H1 (cell line): Measurements from ENCODE around the gene PLCB3. TPM values are rescaled to one million over a fixed set of nuclear protein-coding genes. Genes with fewer than 3 reads are reported as not detected.

ENCODE experiments used
- ASH2L ChIP-seq: fragments of 200-600, 300-600 bp; sonication (generic); IDR thresholded peaks from one replicate; pipeline ENCODE4 v1.7.1; 2017; ENCODE audit warnings: low read length
- BACH1 ChIP-seq: IDR thresholded peaks from 2 replicates; pipeline ENCODE4 v1.6.1; 2012; ENCODE audit warnings: low read length, improper control_type of control experiment
- CBX5 ChIP-seq: fragments of 300-800, 300-1000 bp; sonication (generic); IDR thresholded peaks from 2 replicates; pipeline ENCODE4 v1.7.1; 2016; ENCODE audit warnings: antibody characterized with exemption, low read length, low read depth
- CREB1 ChIP-seq: IDR thresholded peaks from 2 replicates; pipeline ENCODE4 v1.6.1; 2012; ENCODE audit warnings: inconsistent platforms
- CTBP2 ChIP-seq: IDR thresholded peaks from 2 replicates; pipeline ENCODE4 v1.7.0; 2011; ENCODE audit warnings: borderline replicate concordance, mild to moderate bottlenecking, moderate library complexity, mixed read lengths, low read length; ENCODE audit not compliant: insufficient read depth, insufficient read length
- CTCF ChIP-seq, 3 experiments: IDR thresholded peaks; 1 replicate in 2 of 3; 2 replicates in 1 of 3; pipeline versions ENCODE4 v1.5.1 to v1.6.1; 2011; ENCODE audit warnings: low read length in 3 of 3, mild to moderate bottlenecking in 3 of 3, inconsistent platforms in 2 of 3, low read depth in 1 of 3, moderate library complexity in 1 of 3; ENCODE audit not compliant: insufficient read depth in 1 of 3; ENCODE audit errors: control extremely low read depth in 1 of 3
- E2F6 ChIP-seq: IDR thresholded peaks from 2 replicates; pipeline ENCODE4 v1.6.1; 2012; ENCODE audit warnings: inconsistent platforms
- GTF2F1 ChIP-seq: IDR thresholded peaks from 2 replicates; pipeline ENCODE4 v1.6.1; 2012; ENCODE audit warnings: low read depth, low read length, improper control_type of control experiment, borderline replicate concordance
- JUN ChIP-seq: IDR thresholded peaks from 2 replicates; pipeline ENCODE4 v1.6.1; 2011; ENCODE audit warnings: low read depth, mild to moderate bottlenecking, improper control_type of control experiment, low read length
- KDM1A ChIP-seq: fragments of 200-600, 300-600 bp; sonication (generic); IDR thresholded peaks from 2 replicates; pipeline ENCODE4 v1.7.1; 2016; ENCODE audit warnings: mild to moderate bottlenecking, low read length, borderline replicate concordance
- KDM4A ChIP-seq: IDR thresholded peaks from one replicate; pipeline ENCODE4 v1.7.1; 2012; ENCODE audit warnings: low read depth, mild to moderate bottlenecking, moderate library complexity, low read length, inconsistent platforms; ENCODE audit not compliant: severe bottlenecking
- POLR2A ChIP-seq, 2 experiments: IDR thresholded peaks; 1 replicate in 1 of 2; 2 replicates in 1 of 2; pipeline ENCODE4 v1.6.1; 2011; ENCODE audit warnings: low read depth in 2 of 2, low read length in 2 of 2, mild to moderate bottlenecking in 2 of 2; ENCODE audit errors: control extremely low read depth in 1 of 2
- POLR2AphosphoS5 ChIP-seq: IDR thresholded peaks from 2 replicates; pipeline ENCODE4 v1.6.1; 2011; ENCODE audit warnings: low read depth, low read length
- RAD21 ChIP-seq, 2 experiments: IDR thresholded peaks in 1 of 2; conservative IDR thresholded peaks in 1 of 2; 2 replicates each; pipeline ENCODE4 v1.6.1; 2011; ENCODE audit warnings: low read depth in 2 of 2, low read length in 2 of 2, improper control_type of control experiment in 1 of 2, inconsistent platforms in 1 of 2, mild to moderate bottlenecking in 1 of 2, moderate library complexity in 1 of 2
- RXRA ChIP-seq: IDR thresholded peaks from 2 replicates; pipeline ENCODE4 v1.6.1; 2011; ENCODE audit warnings: low read depth, mild to moderate bottlenecking, low read length, moderate library complexity; ENCODE audit not compliant: insufficient read depth
- SP4 ChIP-seq: IDR thresholded peaks from 2 replicates; pipeline ENCODE4 v1.6.1; 2012; ENCODE audit warnings: low read length, inconsistent platforms
- TAF7 ChIP-seq: optimal IDR thresholded peaks from 2 replicates; pipeline ENCODE3; 2011; ENCODE audit warnings: low read depth, mild to moderate bottlenecking, inconsistent platforms, low read length, moderate library complexity, borderline replicate concordance
- TBP ChIP-seq: IDR thresholded peaks from 2 replicates; pipeline ENCODE4 v1.6.1; 2011; ENCODE audit warnings: low read depth, low read length, improper control_type of control experiment
- YY1 ChIP-seq: IDR thresholded peaks from 2 replicates; pipeline ENCODE4 v1.6.1; 2011; ENCODE audit warnings: low read depth, mild to moderate bottlenecking, low read length
- polyA plus RNA-seq, 7 experiments: library from polyadenylated mRNA; depleted of rRNA in 3 of 7; stranded (reverse) in 5 of 7; unstranded in 2 of 7; fragments of >200 nt in 5 of 7; fragments of 200-250 nt in 2 of 7; gene quantifications; 1 replicate in 5 of 7; 2 replicates in 1 of 7; 4 replicates in 1 of 7; pipeline versions ENCODE4 v1.2.1 to v1.2.3, GENCODE V29; 2011 to 2013; ENCODE audit warnings: missing spikeins in 2 of 7, mixed read lengths in 2 of 7
- total RNA-seq: library from RNA; stranded (reverse); fragmentation: NEBNext Ultra II Directional; extraction: Animal tissue kit (Norgen Biotek cat#: 25700); gene quantifications from 2 replicates; pipeline ENCODE4 v1.2.1, GENCODE V29; 2021
- TF ChIP-seq, protein P1 (sequence below): IDR thresholded peaks from 2 replicates; pipeline ENCODE4 v1.6.1; 2011; ENCODE audit warnings: low read length, improper control_type of control experiment

The PLCB3 gene
- total and polyA plus RNA-seq, 2 of the 8 experiments (the other 6 are each of a cell fraction or from before 2014, with no cell fraction given): 47.2 to 104 TPM

DNA sequence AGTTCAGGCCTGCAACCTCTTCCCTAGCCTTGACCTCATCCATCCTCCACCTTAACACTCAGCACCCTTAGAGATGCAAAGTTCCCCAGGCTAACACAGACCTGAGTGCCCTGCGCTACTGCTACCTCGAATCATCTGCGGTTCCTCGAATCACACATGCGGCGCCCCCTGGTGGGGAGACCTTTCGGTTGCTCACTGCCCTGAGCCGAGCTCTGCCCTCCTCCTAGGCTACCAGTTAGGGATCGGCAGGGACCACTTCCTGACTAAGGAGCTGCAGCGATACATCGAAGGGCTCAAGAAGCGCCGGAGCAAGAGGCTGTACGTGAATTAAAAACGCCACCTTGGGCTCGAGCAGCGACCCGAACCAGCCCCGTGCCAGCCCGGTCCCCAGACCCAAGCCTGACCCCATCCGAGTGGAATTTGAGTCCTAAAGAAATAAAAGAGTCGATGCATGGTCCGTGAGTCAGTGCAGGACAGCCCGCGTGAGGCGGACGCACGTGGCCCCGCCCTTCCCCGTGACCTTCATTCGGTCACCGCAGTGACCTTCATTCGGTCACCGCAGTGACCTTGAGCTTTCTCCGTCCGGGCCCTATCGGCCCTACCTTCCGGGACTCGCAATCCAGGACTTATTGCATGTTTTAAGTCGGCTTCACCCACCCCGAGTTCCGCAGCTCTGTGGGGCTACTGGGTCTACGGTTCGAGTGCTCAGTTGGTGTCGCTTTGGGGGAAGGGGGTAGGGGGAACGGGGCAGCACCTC, 53.2 kb downstream of the PLCB3 start (continued):
- TF ChIP-seq RAD21 (IDR thresholded peaks at IDR 0.05 in 1 of 2, conservative IDR thresholded peaks at IDR 0.05 in 1 of 2; ENCODE audit: low read depth in 2 of 2, low read length in 2 of 2): peak; percentile 54 to 69
- TF ChIP-seq JUN: no peak
- peak; percentile 34 for TF ChIP-seq TAF7
- TF ChIP-seq CBX5: no peak
- TF ChIP-seq KDM4A: peak; percentile 70
- TF ChIP-seq E2F6: 0 out of 2 replicates have a peak, but pooled peaks have one; percentile 48
- TF ChIP-seq POLR2AphosphoS5: peak; percentile 80
- TF ChIP-seq, protein P1, sequence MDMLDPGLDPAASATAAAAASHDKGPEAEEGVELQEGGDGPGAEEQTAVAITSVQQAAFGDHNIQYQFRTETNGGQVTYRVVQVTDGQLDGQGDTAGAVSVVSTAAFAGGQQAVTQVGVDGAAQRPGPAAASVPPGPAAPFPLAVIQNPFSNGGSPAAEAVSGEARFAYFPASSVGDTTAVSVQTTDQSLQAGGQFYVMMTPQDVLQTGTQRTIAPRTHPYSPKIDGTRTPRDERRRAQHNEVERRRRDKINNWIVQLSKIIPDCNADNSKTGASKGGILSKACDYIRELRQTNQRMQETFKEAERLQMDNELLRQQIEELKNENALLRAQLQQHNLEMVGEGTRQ: peak; percentile 37; the same call in 1 of the 2 replicates
- TF ChIP-seq SP4: peak; percentile 39; the same call in 1 of the 2 replicates
- TF ChIP-seq ASH2L: peak; percentile 73
- no peak for TF ChIP-seq RXRA
- TF ChIP-seq CREB1: 0 out of 2 replicates have a peak, but pooled peaks have one; percentile 25
- TF ChIP-seq TBP: peak; percentile 60
- TF ChIP-seq YY1: no peak
- TF ChIP-seq POLR2A (IDR thresholded peaks at IDR 0.05; ENCODE audit: control extremely low read depth in 1 of 2, low read depth in 2 of 2, low read length in 2 of 2): peak in 1 of 2 experiments; percentile 95; a peak in 2 of 3 replicates
- TF ChIP-seq CTCF (IDR thresholded peaks at IDR 0.05; ENCODE audit: control extremely low read depth in 1 of 3, insufficient read depth in 1 of 3, low read depth in 1 of 3, low read length in 3 of 3): peak in 2 of 3 experiments; percentile 83 to 95; a peak in 3 of 4 replicates
- no peak for TF ChIP-seq BACH1
- TF ChIP-seq CTBP2: no peak
- TF ChIP-seq KDM1A: peak; percentile 31; the same call in 1 of the 2 replicates
- no peak for TF ChIP-seq GTF2F1
